ENCODE measurements around the gene PRPS1.
"Not testable (repeated sequence)": the region's sequence is repeated elsewhere in the genome, so short reads cannot be mapped to it uniquely, and the experiment has no call there.

PRPS1 gene

DNA sequence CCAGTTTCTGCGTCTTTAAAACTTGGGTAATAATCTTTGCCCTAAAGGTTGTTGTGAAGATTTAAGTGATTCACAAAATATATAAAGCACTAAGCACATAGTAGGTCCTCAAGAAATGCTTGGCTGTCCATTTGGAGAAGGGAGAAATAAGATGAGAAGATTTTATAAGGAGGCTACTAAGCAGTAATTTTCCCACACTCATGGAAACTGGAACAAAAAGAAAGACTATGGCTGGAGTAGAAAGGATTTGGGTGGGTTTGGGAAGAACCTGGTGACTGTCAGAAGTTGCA is 47.0 kb downstream of the PRPS1 start:
- DNase-seq (ENCODE audit: low spot score), result no peak

DNA sequence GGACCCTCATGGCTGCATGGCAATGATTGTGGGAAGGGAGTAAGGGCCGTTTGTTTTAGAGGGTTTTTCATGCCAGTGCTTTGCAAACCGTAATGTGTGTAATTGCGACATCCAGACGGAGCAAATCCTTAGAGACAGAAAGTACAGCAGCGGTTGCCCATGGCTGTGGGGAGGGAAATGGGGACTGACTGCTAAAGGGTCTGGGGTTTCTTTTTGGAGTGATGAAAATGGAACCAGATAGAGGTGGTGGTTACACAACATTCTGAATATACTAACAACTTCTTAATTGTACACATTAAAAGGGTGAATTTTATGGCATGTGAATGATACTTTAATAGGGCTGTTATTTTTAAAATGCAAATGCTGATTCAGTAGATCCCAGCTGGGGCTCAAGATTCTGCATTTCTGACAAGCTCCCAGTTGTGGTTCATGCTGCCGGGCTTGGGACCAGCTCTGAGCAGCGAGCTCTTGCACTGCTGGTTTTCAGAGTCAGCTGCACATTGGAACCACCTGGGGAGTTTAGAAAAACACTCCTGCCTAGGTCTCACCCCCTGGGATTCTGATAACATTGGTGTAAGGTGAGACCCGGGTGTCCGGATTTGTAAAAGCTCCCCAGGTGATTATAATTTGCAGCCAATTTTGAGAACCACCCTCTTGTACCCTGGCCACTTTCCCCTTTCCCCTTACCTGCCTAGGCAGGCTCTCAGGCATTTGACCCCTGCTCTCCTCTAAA is 47.7 kb downstream of the PRPS1 start:
- DNase-seq (ENCODE audit: low spot score), result no peak

DNA sequence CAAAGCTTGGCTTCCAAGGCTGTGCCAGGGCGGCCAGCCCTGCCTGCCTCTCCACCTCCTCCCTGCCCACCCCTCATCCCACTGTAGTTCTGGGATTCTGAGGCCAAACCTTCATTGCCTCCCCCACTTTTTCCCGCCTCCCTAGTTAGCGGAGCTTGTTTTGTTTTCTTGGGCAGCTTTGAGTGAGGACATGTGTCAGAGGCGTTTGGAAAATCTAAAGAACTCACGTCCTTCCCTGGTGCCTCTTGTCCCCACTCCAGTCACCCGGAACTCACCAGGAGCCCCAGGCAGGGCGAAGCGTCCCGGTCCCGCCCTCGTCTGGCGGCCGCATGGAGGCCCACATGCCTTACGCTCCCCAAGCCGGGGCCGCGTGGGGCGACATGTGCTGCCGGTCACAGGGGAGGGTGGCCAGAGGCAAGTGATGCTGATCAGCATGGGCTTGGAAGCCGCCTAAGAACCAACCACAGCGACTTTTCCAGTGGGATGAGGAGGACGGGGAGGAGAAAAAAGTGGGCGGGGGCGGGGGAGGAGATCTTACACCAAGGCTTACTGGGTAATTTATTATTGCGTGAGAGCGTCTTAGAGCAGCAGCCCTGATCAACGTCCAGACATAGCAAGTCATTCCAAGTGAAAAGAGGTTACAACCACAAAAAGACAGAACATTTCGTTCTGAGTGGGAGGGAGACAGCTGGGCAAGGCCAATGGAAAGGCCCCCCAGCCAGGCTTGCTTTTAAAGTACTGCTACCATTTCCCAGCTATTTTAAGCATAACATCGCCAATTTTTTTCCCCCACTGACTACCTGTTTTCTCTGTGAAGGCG is 48.5 kb downstream of the PRPS1 start:
- peak; percentile 74 for DNase-seq (ENCODE audit: low spot score)

DNA sequence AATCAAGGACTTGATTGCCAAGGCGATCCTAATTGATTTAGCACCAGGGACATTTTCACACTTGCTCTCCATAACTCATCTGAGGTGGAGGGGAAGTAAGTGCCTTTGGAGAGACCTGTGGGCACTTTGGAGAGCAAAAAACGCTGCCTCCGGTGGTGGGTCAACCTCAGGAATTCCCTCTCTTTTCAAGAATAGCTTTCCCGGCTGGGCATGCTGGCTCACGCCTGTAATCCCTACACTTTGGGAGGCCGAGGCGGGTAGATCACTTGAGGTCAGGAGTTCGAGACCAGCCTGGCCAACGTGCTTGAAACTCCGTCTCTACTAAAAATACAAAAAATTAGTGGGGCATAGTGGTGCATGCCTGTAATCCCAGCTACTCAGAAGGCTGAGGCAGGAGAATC is 49.2 kb downstream of the PRPS1 start:
- peak; percentile 33 for DNase-seq (ENCODE audit: low spot score)

DNA sequence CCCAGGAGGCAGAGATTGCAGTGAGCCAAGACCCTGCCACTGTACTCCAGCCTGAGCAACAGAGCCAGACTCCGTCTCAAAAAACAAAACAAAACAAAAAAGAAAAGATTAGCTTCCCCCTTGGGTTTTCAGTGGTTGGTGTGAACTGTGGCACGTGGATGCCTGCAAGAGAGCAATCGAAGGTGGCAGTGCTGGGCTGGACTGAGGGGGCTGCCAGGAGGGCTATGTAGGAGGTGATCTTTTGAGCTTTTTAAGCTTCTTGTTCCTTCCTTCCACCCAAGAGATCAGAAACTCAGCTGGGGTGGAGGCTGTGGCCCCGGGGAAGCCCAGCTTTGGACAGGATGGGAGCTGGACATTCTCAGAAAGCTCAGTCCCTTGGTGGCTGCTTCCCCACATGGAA is 49.6 kb downstream of the PRPS1 start:
- DNase-seq (ENCODE audit: low spot score), result no peak

DNA sequence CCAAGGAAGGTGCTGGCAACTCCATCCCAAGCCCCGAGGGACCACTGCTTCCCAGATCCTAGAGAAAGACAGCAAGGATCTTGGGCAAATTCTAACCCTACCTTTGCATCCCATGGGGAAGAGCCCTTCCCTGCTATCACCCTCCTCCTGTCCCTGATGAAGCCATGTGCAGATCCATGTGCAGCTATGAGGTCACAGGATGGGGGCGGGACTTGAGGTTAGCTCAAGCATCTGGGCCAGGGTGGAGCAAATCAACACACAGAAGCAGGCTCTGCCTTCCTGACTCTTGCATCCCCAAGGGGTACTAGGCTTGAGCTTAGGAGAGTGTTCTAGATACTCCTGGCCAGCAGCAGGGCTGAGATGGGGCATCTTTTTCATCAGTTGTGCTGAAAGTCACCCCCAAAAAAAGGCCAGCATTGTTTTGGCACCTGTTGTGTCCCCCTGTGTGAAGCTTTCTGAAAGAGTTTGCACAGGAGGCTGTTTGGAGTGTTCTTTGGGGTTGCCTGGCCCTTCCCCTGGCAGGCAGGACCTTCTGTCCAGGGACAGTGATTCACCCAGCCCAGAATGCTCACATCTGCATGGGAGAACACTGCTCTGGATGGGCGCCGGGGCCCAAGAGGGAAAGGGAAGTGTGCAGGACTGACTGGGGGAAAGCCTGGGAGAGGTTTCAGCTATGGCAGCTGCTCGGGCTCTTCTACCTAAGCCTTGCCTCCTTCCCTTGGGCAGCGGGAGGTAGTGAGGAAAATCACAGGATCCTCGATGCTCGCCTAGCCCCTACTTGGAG is 50.8 kb downstream of the PRPS1 start:
- DNase-seq (ENCODE audit: low spot score), result peak; percentile 63

DNA sequence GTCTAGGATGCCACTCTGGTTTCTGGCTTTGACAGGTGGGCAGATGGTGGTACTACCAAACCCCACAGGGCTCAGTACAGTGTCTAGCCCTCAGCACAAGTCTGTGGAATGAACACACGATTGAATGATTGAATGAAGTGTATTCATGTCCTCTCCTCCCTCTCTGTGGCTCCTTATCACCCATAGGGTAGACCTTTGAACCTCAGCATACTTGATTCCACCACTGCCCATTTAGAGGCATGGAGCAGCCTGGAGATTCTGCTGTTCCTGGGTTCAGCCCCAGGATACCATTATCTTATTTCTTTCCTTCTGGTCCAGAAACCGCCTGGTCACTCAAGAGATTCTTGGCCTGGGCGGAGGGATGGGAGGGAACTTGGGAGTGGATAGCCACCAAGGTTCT is 53.9 kb downstream of the PRPS1 start:
- DNase-seq (ENCODE audit: low spot score), result no peak

DNA sequence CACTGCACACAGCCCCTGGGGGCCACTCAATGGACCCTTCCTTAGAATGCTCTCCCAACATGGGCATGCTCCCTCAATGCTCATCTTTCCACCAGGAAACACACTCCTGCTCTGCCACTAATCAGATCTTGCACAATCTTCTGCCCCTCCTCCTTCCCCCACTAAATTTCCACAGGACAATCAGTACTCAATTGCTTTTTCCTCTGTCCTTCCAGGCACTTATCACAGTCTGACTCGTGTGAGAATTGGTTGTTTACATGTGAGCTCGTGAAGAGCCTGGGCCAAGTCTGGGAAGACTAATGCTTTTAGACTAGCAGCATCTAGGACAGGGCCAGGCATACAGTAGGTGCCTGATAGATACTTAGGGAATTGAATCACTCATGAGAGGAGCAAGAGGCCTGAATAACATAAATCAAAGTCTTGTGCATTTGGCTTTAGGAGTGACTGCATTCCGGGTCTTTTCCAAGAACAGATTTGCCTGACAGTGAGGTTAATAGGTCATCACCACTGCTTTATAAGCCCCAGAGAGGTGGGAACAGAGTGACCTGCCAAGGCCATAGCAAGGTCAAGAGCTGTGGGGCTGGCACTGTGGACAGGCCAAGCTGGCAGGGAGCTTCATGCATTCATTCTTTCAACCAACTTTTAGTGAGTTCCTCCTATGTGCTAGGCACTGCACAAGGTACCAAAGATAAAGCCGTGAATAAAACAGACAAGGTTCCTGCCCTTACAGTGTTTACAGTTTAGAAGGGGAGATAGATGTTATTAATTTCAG is 55.0 kb downstream of the PRPS1 start:
- DNase-seq (ENCODE audit: low spot score), result no peak

DNA sequence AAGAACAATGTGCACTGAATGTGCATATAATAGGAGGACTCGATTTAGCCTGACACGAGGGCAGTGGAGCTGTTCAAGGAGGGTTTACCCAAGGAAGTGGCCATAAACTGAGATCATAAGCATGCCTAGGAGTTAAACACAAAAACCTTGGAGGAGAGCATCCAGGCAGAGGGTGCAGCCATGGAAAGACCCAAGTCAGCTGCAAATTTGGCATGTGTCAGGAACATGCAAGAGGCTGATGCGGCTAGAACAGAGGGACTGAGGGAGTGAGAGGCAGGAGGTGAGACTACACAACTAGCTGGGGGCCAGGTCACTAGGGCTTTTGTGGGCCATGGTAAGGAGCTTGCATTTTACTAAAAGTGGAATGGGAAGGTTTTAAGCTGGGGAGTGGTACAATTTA is 55.6 kb downstream of the PRPS1 start:
- DNase-seq (ENCODE audit: low spot score), result no peak

DNA sequence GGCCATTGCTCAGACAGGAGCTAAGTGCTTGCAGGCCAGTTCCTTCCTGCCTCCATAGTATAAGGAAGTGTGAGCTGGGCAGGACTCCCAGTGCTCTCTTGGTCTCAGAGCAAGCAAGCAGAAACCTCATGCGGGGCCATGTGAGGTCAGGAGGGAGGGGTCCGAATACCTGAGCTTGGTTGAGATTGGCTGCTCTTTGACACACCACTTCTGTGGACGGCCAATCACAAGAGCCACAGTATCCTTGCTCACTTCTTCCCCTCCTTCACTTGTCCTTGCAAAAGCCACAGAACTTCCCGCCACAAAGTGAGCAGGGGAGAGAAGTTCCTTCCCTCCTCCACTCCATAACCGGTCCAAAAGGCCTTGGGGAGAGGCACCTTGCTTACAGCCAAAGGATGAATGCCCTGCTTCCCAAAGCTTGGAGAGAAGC is 56.7 kb downstream of the PRPS1 start:
- DNase-seq (ENCODE audit: low spot score), result peak; percentile 53

DNA sequence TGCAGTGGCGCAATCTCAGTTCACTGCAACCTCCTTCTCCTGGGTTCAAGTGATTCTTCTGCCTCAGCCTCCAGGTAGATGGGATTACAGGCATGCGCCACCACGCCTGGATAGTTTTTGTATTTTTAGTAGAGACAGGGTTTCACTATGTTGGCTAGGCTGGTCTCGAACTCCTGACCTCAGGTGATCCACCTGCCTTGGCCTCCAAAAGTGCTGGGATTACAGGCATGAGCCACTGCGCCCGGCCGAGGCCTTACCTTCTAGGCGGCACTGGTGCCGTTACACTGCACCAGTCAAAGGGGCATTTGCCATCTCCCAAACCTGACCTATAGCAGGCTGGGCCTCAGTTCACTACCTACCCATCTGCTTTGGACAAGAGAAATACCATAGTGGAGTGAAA is 57.3 kb downstream of the PRPS1 start:
- not testable (repeated sequence) for DNase-seq (ENCODE audit: low spot score)

DNA sequence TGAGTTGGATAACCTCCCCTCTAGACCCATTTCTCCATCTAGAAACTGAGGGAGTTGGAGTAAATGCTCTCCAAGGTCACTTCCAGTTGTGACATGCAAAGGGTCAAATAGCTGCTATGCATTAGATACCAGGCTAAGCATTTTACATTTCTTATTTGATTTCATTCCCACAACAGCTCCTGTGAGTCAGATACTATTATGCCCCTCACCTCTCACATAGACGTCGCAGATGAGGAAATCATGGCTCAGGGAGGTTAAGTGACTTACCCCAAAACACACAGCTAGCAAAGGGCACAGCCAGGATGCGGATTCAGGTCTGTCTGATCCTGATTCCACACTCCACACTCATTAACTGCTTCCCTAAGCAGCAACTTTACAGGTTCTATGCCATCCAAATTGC is 57.7 kb downstream of the PRPS1 start:
- no peak for DNase-seq (ENCODE audit: low spot score)

DNA sequence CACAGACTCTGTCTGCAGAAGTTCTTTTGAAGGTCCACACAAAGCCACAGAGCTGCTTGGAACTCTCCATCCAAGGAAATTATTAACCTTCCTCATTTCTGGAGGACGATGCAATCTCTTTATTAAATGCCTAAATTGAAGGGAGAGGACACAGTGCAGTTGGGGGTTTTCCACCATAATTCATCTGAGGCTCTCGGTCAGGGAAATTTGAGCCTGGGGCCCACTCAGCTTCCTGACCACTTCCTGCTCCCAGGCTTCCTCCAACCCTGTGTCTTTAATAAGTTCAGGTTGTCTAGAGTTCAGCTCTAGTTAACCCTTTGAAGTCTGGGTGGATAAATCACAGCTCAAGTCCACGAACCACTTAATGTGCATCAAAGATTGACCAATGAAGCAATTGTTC is 58.5 kb downstream of the PRPS1 start:
- no peak for DNase-seq (ENCODE audit: low spot score)

DNA sequence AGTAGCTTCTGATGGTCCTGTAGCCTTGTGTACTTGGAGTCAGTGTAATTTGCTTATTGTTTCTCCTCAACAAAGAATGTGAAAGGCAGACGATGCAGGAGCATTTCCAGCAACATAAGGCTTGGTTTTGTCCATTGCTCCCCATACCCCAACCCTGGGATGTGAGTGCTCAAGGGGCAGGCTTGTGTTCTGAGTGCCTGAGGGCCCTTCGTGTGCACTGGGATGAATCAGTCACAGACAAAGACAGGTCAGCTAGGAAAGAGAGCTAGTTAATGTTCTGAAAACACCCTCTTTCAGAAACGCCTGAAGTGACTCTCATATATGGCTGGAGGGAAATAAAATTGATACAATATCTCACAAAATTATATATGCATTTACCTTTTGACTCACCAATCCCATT is 59.1 kb downstream of the PRPS1 start:
- no peak for DNase-seq (ENCODE audit: low spot score)

DNA sequence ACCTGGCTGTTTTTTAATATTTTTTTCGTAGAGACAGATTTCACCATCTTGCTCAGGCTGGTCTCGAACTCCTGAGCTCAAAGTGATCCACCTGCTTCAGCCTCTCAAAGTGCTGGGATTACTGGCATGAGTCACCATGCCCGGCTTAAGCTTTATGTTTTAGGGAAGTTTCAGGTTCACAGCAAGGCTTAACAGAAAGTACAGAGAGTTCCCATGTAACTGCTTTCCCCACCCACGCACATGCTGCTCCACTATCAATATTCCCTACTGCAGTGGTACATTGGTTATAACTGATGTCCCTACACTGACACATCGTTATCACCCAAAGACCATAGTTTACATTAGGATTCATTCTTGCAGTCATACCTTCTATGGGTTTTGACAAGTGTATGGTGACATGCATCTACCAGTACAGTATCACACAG is 62.7 kb downstream of the PRPS1 start:
- DNase-seq (ENCODE audit: low spot score), result no peak

DNA sequence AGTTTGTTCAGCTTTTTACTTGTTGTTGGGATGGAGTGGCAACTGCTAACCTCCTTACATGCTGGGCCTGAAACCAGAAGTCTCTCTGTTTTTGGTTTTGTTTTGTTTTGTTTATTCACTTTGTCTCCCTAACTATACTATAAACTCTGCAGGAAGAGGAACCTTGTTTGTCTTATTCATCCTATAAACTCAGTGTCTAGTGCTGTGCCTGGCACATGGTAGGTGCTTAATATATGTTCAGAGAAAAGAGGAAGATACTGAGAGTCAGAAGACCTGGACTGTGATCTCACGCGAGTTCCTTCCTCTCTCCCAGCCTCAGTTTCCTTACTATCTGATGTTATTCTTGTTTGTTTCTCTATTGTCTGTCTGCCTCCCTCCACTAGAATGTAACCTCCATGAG is 71.3 kb downstream of the PRPS1 start:
- no peak for DNase-seq (ENCODE audit: low spot score)

DNA sequence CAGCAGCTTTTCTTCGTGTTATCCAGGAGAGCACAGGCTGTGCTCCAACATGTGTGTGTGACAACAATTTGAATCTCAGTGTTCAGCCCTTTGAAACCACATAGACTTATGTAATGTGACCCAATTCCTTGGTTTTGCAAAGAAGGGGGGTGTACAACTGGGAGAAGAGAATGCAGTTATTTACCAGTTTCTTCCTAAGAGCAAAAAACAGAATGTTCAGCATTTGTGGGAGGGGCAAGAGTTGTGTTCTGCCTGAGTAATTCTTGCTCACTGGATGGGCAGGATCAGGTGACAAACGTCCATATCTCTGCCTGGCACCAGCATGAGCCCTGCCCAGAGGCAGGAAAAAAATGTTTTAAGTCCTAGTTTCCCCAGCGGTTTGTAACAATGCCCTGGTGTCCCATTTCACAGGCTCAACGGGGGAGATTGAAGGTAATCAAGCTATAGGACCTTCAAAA is 72.0 kb downstream of the PRPS1 start:
- no peak for DNase-seq (ENCODE audit: low spot score)

Measured in SW480 (cell line).